ENCODE data around the gene SMIM43.
"Not testable (repeated sequence)": the region's sequence is repeated elsewhere in the genome, so short reads cannot be mapped to it uniquely, and the experiment has no call there.

- not testable (repeated sequence) for TF ChIP-seq EZH2 (IDR thresholded peaks at IDR 0.05; ENCODE audit: low read length, unreplicated experiment); EZH2phosphoT487 (IDR thresholded peaks at IDR 0.05; ENCODE audit: borderline replicate concordance, low read length)
These were observed 12.8 kb downstream of the SMIM43 start for GRCh38 chr4:121752142-121752541.

Data from PC-3 (cell line).